SJCRH30 (cell line): ENCODE measurements around the gene CHCHD4. TPM values are rescaled to one million over a fixed set of nuclear protein-coding genes. Genes with fewer than 3 reads are reported as not detected.

Experiments used
- DNase-seq, 2 experiments: peaks; one replicate each; pipeline ENCODE4 v3.0.0-alpha.2; 2015 to 2020
- H3K27ac ChIP-seq: fragments of 250-450 bp; sonication (Bioruptor Pico); 2 replicates; pipeline ENCODE4 v1.5.1; 2020; ENCODE audit warnings: mild to moderate bottlenecking, moderate library complexity
- H3K27me3 ChIP-seq: fragments of 250-450 bp; sonication (Bioruptor Pico); 2 replicates; pipeline ENCODE4 v1.5.1; 2020; ENCODE audit warnings: mild to moderate bottlenecking, moderate library complexity
- H3K36me3 ChIP-seq: fragments of 250-450 bp; sonication (Bioruptor Pico); 2 replicates; pipeline ENCODE4 v1.5.1; 2020; ENCODE audit warnings: mild to moderate bottlenecking, moderate library complexity
- H3K4me1 ChIP-seq: fragments of 250-450 bp; sonication (Bioruptor Pico); 2 replicates; pipeline ENCODE4 v1.5.1; 2020; ENCODE audit warnings: mild to moderate bottlenecking, moderate library complexity
- H3K4me3 ChIP-seq: fragments of 250-450 bp; sonication (Bioruptor Pico); 2 replicates; pipeline ENCODE4 v1.5.1; 2020; ENCODE audit warnings: mild to moderate bottlenecking, moderate library complexity
- H3K9me3 ChIP-seq: fragments of 250-450 bp; sonication (Bioruptor Pico); replicated peaks from 2 replicates; pipeline ENCODE4 v1.5.1; 2020; ENCODE audit warnings: mild to moderate bottlenecking, moderate library complexity
- total RNA-seq: library from RNA; depleted of rRNA; stranded (reverse); fragments of >200 nt; shearing (Covaris generic); gene quantifications from 2 replicates; pipeline ENCODE4 v1.2.3, GENCODE V29; 2014

The CHCHD4 gene
- total RNA-seq, 1 experiment from 2014 or later = 27.0 TPM

GRCh38 chr3:14133876-14134275 lies 9.2 kb upstream of the CHCHD4 start:
- Histone ChIP-seq H3K4me3 (no peak overlapping the region), H3K9me3 (no peaks in the 10 kb centered on the region), H3K36me3 (peaks cover 56% of the 10 kb centered on the region), H3K27me3 (no peaks in the 10 kb centered on the region), H3K27ac (no peak overlapping the region), H3K4me1 (no peaks in the 10 kb centered on the region)
- DNase-seq = no peak

GRCh38 chr3:14133188-14133800 lies 8.6 kb upstream of the CHCHD4 start:
- H3K27ac ChIP-seq = no peak overlapping the region
- H3K4me1 ChIP-seq = no peaks in the 10 kb centered on the region
- H3K36me3 ChIP-seq = peaks cover 62% of the 10 kb centered on the region
- no peaks in the 10 kb centered on the region for H3K9me3 ChIP-seq
- H3K27me3 ChIP-seq = no peaks in the 10 kb centered on the region
- no peak for DNase-seq
- no peak overlapping the region for H3K4me3 ChIP-seq

- no peak overlapping the region for H3K27ac ChIP-seq
- no peaks in the 10 kb centered on the region for H3K27me3 ChIP-seq
- no peaks in the 10 kb centered on the region for H3K4me1 ChIP-seq
- peaks cover 60% of the 10 kb centered on the region for H3K36me3 ChIP-seq
- no peaks in the 10 kb centered on the region for H3K9me3 ChIP-seq
- DNase-seq = no peak
- H3K4me3 ChIP-seq = no peak overlapping the region
Measured at GRCh38 chr3:14132689-14133088, 8.0 kb upstream of the CHCHD4 start.

GRCh38 chr3:14132120-14132519 lies 7.5 kb upstream of the CHCHD4 start:
- H3K27me3 ChIP-seq = no peaks in the 10 kb centered on the region

GRCh38 chr3:14131134-14131533 lies 6.5 kb upstream of the CHCHD4 start:
- peaks cover 55% of the 10 kb centered on the region for H3K36me3 ChIP-seq
- no peaks in the 10 kb centered on the region for H3K9me3 ChIP-seq
- DNase-seq = no peak
- no peaks in the 10 kb centered on the region for H3K27me3 ChIP-seq
- no peak overlapping the region for H3K4me3 ChIP-seq
- H3K27ac ChIP-seq = no peak overlapping the region
- H3K4me1 ChIP-seq = peaks cover 1% of the 10 kb centered on the region; the same call in 1 of the 2 replicates

More at GRCh38 chr3:14132120-14132519, 7.5 kb upstream of the CHCHD4 start:
- no peaks in the 10 kb centered on the region for H3K9me3 ChIP-seq
- no peak for DNase-seq
- H3K27ac ChIP-seq = no peak overlapping the region
- H3K4me1 ChIP-seq = no peaks in the 10 kb centered on the region
- H3K4me3 ChIP-seq = no peak overlapping the region
- H3K36me3 ChIP-seq = peaks cover 59% of the 10 kb centered on the region

- Histone ChIP-seq H3K9me3 (no peaks in the 10 kb centered on the region), H3K27ac (no peak overlapping the region), H3K27me3 (no peaks in the 10 kb centered on the region), H3K4me3 (no peak overlapping the region), H3K4me1 (peaks cover 3% of the 10 kb centered on the region; the same call in 1 of the 2 replicates), H3K36me3 (peaks cover 51% of the 10 kb centered on the region)
- DNase-seq = no peak
Measured at GRCh38 chr3:14130707-14131106, 6.0 kb upstream of the CHCHD4 start.

GRCh38 chr3:14130230-14130629 lies 5.6 kb upstream of the CHCHD4 start:
- Histone ChIP-seq H3K9me3 (no peaks in the 10 kb centered on the region), H3K36me3 (peaks cover 51% of the 10 kb centered on the region), H3K4me3 (no peak overlapping the region), H3K4me1 (peaks cover 3% of the 10 kb centered on the region; the same call in 1 of the 2 replicates), H3K27me3 (no peaks in the 10 kb centered on the region), H3K27ac (no peak overlapping the region)
- DNase-seq = no peak

GRCh38 chr3:14129296-14129695 lies 4.6 kb upstream of the CHCHD4 start:
- H3K27ac ChIP-seq = no peak overlapping the region
- H3K9me3 ChIP-seq = no peaks in the 10 kb centered on the region
- peaks cover 3% of the 10 kb centered on the region; the same call in 1 of the 2 replicates for H3K4me1 ChIP-seq
- no peak overlapping the region for H3K4me3 ChIP-seq
- peaks cover 48% of the 10 kb centered on the region for H3K36me3 ChIP-seq
- no peak for DNase-seq
- no peaks in the 10 kb centered on the region for H3K27me3 ChIP-seq

- H3K4me3 ChIP-seq = no peak overlapping the region
- no peaks in the 10 kb centered on the region for H3K27me3 ChIP-seq
- H3K4me1 ChIP-seq = peaks cover 3% of the 10 kb centered on the region; the same call in 1 of the 2 replicates
- no peak for DNase-seq
- peaks cover 42% of the 10 kb centered on the region for H3K36me3 ChIP-seq
- no peaks in the 10 kb centered on the region for H3K9me3 ChIP-seq
- no peak overlapping the region for H3K27ac ChIP-seq
Measured at GRCh38 chr3:14128724-14129123, 4.1 kb upstream of the CHCHD4 start.

GRCh38 chr3:14127516-14128161 lies 3.0 kb upstream of the CHCHD4 start:
- no peak for DNase-seq
- no peak overlapping the region for H3K27ac ChIP-seq
- H3K36me3 ChIP-seq = peaks cover 33% of the 10 kb centered on the region
- no peaks in the 10 kb centered on the region for H3K27me3 ChIP-seq
- H3K4me1 ChIP-seq = peaks cover 6% of the 10 kb centered on the region; the same call in 1 of the 2 replicates
- no peak overlapping the region for H3K4me3 ChIP-seq
- no peaks in the 10 kb centered on the region for H3K9me3 ChIP-seq

GRCh38 chr3:14126887-14127505 lies 2.3 kb upstream of the CHCHD4 start:
- Histone ChIP-seq H3K4me1 (peaks cover 6% of the 10 kb centered on the region; the same call in 1 of the 2 replicates), H3K27ac (no peak overlapping the region), H3K9me3 (no peaks in the 10 kb centered on the region), H3K36me3 (peaks cover 32% of the 10 kb centered on the region), H3K4me3 (no peak overlapping the region), H3K27me3 (no peaks in the 10 kb centered on the region)
- no peak for DNase-seq

GRCh38 chr3:14126017-14126886 lies 1.6 kb upstream of the CHCHD4 start:
- Histone ChIP-seq H3K4me1 (peaks cover 6% of the 10 kb centered on the region; the same call in 1 of the 2 replicates), H3K9me3 (no peaks in the 10 kb centered on the region), H3K27ac (peak overlapping the region; percentile 64; the same call in 1 of the 2 replicates), H3K27me3 (no peaks in the 10 kb centered on the region), H3K4me3 (peak overlapping the region; percentile 72), H3K36me3 (peaks cover 34% of the 10 kb centered on the region)
- no peak for DNase-seq

- Histone ChIP-seq H3K4me1 (peaks cover 6% of the 10 kb centered on the region; the same call in 1 of the 2 replicates), H3K27me3 (no peaks in the 10 kb centered on the region), H3K4me3 (peak overlapping the region; percentile 72), H3K9me3 (no peaks in the 10 kb centered on the region), H3K27ac (peak overlapping the region; percentile 64), H3K36me3 (peaks cover 26% of the 10 kb centered on the region)
- peak; percentile 67 to 82 for DNase-seq
Measured at GRCh38 chr3:14125193-14126016, 735 bp upstream of the CHCHD4 start.

GRCh38 chr3:14124223-14124614 lies 451 bp downstream of the CHCHD4 start:
- Histone ChIP-seq H3K36me3 (peaks cover 17% of the 10 kb centered on the region), H3K4me1 (peaks cover 6% of the 10 kb centered on the region; the same call in 1 of the 2 replicates), H3K4me3 (peak overlapping the region; percentile 72), H3K27ac (peak overlapping the region; percentile 64), H3K9me3 (no peaks in the 10 kb centered on the region), H3K27me3 (no peaks in the 10 kb centered on the region)
- peak; percentile 64 to 69 for DNase-seq
